ENCODE results near the gene RELCH.

DNA sequence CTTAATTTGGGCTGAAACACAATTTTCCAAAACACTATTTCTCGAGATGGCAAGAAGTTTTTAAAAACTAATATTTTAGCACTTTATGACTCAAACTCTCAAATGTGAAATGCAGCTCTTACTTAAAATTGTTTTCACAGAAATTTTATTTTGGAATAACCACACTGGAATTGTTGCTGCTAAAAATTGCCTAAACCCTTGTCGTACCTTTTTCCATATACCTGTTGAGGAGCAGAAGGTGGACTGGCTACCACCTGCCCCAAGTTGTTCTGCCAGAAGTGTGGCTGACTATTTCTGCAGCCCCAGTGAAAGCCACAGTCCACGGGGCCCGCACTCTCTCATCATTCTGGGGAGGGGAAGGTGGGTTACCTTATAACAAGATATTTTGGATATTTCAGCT, 161.4 kb downstream of the RELCH start:
- TF ChIP-seq, protein P1, sequence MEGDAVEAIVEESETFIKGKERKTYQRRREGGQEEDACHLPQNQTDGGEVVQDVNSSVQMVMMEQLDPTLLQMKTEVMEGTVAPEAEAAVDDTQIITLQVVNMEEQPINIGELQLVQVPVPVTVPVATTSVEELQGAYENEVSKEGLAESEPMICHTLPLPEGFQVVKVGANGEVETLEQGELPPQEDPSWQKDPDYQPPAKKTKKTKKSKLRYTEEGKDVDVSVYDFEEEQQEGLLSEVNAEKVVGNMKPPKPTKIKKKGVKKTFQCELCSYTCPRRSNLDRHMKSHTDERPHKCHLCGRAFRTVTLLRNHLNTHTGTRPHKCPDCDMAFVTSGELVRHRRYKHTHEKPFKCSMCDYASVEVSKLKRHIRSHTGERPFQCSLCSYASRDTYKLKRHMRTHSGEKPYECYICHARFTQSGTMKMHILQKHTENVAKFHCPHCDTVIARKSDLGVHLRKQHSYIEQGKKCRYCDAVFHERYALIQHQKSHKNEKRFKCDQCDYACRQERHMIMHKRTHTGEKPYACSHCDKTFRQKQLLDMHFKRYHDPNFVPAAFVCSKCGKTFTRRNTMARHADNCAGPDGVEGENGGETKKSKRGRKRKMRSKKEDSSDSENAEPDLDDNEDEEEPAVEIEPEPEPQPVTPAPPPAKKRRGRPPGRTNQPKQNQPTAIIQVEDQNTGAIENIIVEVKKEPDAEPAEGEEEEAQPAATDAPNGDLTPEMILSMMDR (IDR thresholded peaks at IDR 0.05): no peak
- no peak for TF ChIP-seq POLR2A (IDR thresholded peaks at IDR 0.05)

Data from lower leg skin (tissue), 3 donors.